NCI-H1930 (cell line): ENCODE results near the gene MMP23B.
"Not testable (repeated sequence)": the region's sequence is repeated elsewhere in the genome, so short reads cannot be mapped to it uniquely, and the experiment has no call there.

Experiments used
- DNase-seq, 2 experiments: peaks; one replicate each; lab custom pipeline; 2025; lab: John Stamatoyannopoulos, UW

Gene MMP23B

GRCh38 chr1:1669468-1670440 lies 37.8 kb downstream of the MMP23B start:
- no peak for DNase-seq

GRCh38 chr1:1670866-1671265 lies 38.9 kb downstream of the MMP23B start:
- DNase-seq, result no peak

GRCh38 chr1:1671365-1672119 lies 39.6 kb downstream of the MMP23B start:
- DNase-seq, result no peak

- no peak for DNase-seq
Observed at GRCh38 chr1:1672181-1672965, 40.4 kb downstream of the MMP23B start.

GRCh38 chr1:1674806-1675205 lies 42.8 kb downstream of the MMP23B start:
- not testable (repeated sequence) for DNase-seq

- not testable (repeated sequence) for DNase-seq
Observed at GRCh38 chr1:1675218-1675617, 43.2 kb downstream of the MMP23B start.

GRCh38 chr1:1676087-1676486 lies 44.1 kb downstream of the MMP23B start:
- DNase-seq, result not testable (repeated sequence)

- DNase-seq, result no peak
Observed at GRCh38 chr1:1677718-1678580, 46.0 kb downstream of the MMP23B start.

GRCh38 chr1:1678581-1679380 lies 46.8 kb downstream of the MMP23B start:
- no peak for DNase-seq

- DNase-seq, result no peak
Observed at GRCh38 chr1:1680031-1680911, 48.3 kb downstream of the MMP23B start.

GRCh38 chr1:1680912-1681273 lies 48.9 kb downstream of the MMP23B start:
- DNase-seq, result no peak

GRCh38 chr1:1683104-1683905 lies 51.3 kb downstream of the MMP23B start:
- no peak for DNase-seq
